OCI-M2 (cell line): ENCODE results near the gene OR14A2.
A peak's percentile ranks its signal among the peaks of the same experiment; 100 is the strongest.
"Not testable (repeated sequence)": the region's sequence is repeated elsewhere in the genome, so short reads cannot be mapped to it uniquely, and the experiment has no call there.

Experiments
- DNase-seq: peaks from one replicate; lab custom pipeline; 2025; ENCODE audit not compliant: unreplicated experiment; lab: John Stamatoyannopoulos, UW

The OR14A2 gene

DNA sequence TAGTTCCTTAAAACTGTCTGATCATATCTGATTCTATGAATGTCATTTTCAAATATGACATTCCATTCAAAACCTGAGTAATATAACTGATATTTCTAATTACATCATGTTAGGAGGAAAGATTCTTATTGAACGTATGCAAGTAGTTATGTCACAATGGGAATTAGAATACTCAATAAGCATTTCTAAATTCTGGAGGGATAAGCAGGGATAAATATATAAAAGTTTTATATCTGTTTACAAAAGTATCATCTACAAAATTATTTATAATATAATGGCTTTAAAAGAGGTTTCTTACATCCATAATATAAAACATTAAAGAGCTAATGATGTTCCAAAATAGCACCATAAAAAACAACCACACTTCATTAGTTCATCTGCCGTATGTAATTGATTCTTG is at the start of gene OR14A2:
Gene OR14A2 (minus strand): TSS at position 101 of the 400 bp plus-strand sequence.
- DNase-seq: no peak

DNA sequence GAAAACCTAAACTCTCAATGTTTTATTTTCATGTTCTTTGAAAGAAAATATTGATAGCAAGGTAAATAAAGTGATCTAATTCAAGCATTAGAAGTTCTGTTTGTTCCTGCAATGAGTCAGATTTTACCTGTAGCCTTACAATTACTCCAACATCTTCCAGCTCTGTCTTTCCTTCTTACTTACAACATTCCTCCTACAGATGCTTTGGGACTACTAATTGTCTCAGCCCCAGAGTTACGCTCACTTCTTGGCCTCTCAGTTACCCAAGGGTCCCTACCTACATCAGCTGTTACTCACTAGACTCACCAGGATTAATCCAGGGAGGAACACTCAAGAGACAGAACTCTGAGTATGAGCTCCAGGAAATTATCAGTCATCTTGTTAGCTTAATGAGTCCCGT is 49.6 kb upstream of the OR14A2 start:
- no peak for DNase-seq

- DNase-seq: no peak
These were observed 21.7 kb upstream of the OR14A2 start for GRCh38 chr1:247769603-247770002.

- DNase-seq: no peak
These were observed 12.5 kb upstream of the OR14A2 start, which contains the start of gene OR1C1 for GRCh38 chr1:247760456-247760855. Gene OR1C1, minus strand, starts transcription at chr1:247760556. Its CDS starts 2,150 bp downstream, at chr1:247758406.

GRCh38 chr1:247754311-247754710 is 6.4 kb upstream of the OR14A2 start:
- DNase-seq: not testable (repeated sequence)

DNA sequence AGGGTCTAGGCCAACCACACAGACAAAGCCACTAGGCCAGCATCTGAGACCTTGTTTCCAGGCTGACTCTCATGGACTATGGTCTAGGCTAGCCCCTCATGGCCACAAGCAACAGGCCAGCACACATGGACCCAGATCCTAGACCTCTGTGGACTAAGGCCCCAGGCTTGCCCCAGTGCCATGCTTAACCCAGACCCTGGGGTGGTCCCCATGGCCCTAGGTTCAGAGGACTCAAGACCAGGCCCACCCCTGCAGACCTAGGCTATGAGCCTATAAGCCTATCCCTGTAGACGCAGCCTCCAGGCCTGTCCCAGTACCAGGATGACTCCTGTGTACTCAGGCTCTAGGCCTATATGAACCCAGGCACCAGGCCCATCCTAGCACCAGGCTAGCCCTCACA is 1.9 kb upstream of the OR14A2 start:
- no peak for DNase-seq

GRCh38 chr1:247747616-247748015 is 325 bp downstream of the OR14A2 start:
- DNase-seq: no peak

GRCh38 chr1:247746391-247746935 is 1.5 kb downstream of the OR14A2 start:
- DNase-seq: no peak

DNA sequence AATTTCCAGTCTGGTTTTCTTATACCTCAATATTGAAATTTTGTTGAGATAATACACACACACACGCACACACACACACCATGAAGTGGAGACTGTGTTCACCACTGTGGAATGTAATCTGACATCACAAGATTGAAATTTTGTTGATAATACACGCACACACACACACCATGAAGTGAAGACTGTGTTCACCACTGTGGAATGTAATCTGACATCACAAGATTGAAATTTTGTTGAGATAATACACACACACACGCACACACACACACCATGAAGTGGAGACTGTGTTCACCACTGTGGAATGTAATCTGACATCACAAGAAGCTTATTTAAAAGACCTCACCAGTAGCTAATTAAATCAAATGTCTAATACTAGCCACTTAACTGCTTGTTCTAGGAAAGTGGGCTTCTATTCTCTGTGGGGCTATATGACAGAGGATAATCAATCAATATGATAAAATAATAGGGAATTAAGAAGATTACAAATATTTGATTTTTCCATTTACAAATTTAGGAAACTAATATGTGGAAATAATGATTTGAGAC is 5.7 kb downstream of the OR14A2 start:
- not testable (repeated sequence) for DNase-seq

GRCh38 chr1:247741756-247742155 is 6.2 kb downstream of the OR14A2 start:
- no peak for DNase-seq

DNA sequence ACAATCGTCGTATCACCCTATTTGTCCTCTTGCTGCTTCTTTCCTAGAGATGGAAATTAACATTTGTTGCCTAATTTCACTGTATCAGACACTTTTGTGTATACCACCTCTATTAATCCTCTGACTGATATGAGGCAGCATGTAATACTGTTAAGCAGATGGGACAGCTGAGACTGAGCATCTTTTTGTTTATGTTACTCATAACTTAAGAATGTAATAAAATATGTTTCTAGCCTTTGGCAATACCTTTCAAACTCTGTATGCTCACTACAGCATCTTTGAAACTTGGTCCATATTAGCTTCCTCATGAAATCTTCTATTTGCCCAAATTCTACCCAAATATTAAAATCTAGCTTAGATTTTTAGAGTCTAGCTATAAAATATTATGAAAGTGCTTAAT is 7.2 kb downstream of the OR14A2 start:
- DNase-seq: no peak

DNA sequence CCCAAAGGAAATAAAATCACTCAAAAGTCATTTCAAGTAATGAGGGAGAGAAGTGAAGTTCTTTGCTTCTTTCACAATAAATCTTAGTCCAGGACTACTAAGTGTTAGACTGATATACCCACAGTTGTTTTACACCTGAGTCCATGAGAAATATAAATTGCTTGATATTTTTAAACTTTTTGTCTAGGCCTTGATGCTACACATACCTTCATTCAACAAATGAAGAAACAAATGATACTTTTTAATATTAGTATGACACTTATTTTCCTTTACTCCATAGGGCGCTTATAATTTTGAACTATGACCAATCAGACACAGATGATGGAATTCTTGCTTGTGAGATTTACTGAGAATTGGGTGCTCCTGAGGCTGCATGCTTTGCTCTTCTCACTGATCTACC is 9.6 kb downstream of the OR14A2 start, which contains the start of gene OR14K1:
Gene OR14K1 (plus strand): TSS at position 301 of the 400 bp plus-strand sequence. CDS start 0 bp downstream, at position 301.
- no peak for DNase-seq

GRCh38 chr1:247721222-247721621 is 26.7 kb downstream of the OR14A2 start:
- no peak for DNase-seq

DNA sequence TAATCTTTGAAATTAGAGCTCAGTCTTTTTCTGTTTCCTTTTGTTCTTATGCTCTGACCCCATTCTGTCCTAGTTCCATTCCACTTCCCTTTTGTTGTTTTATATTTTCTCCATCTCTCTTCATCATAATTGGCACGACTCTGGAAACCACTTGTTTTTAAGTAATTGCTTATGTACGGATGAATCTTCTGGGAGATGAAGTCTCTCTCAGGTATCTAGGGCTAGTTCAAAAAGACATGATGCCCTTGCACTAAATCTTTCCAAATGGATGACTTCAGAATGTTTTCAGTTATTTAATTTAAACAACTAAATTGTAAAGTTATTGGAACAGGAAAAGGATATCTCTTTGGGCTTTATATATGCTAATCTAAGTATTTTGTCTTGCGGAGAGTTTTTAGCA is 31.4 kb downstream of the OR14A2 start, which contains the start of gene OR6F1:
Gene OR6F1 (minus strand): TSS at position 101 of the 400 bp plus-strand sequence. CDS start 3,891 bp downstream, outside the sequence.
- DNase-seq: no peak

DNA sequence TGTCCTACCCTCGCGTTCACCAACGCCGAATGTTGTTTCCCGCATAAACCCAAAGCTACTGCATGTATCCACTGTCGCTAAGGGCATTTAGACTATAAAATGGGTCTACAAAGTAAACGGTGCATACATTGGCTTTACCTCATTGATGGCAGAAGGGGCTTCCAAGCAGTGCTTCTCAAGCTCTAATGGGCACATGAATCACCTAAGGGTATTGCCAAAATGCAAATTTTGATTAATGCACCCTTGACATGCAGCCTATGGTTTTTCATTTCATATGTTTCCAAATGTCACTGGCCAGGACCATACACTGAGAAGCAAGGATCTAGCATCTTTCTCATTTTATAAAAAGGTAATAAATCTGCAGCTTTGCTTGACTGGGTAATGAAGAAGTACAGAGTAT is 34.2 kb downstream of the OR14A2 start:
- DNase-seq: no peak

GRCh38 chr1:247710681-247711080 is 37.3 kb downstream of the OR14A2 start:
- not testable (repeated sequence) for DNase-seq

DNA sequence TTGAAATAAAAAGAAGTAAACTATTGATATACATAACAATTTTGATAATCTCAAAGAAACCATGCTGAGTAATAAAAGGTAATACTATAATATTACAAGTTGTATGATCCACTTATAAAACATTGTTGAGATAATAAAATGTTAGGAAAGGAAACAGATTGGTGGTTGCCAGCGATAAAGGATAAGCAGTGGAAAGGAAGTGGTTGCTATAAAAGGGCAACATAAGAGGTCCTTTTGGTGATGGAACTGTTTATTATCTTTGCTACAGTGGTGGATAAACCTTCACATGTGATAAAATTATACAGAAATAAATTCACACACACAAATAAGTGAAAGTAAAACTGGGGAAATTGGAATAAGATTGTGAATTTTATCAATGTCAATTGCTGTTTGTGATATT is 46.6 kb downstream of the OR14A2 start:
- no peak for DNase-seq

- DNase-seq: peak; percentile 9
These were observed 66.5 kb downstream of the OR14A2 start for GRCh38 chr1:247681288-247681897.

- no peak for DNase-seq
These were observed 67.8 kb downstream of the OR14A2 start for GRCh38 chr1:247680171-247680570.

GRCh38 chr1:247679639-247680038 is 68.3 kb downstream of the OR14A2 start, which contains the start of gene OR13G1:
Gene OR13G1, minus strand, starts transcription at chr1:247679739. Its CDS starts 6,698 bp downstream, at chr1:247673041.
- no peak for DNase-seq
